Glutamatergic neuron (in vitro differentiated cells): ENCODE measurements around the gene GNL1. TPM values are rescaled to one million over a fixed set of nuclear protein-coding genes. Genes with fewer than 3 reads are reported as not detected.

Experiments
- DNase-seq: peaks from one replicate; pipeline ENCODE4 v3.0.0; 2022
- H3K27ac Mint-ChIP-seq: one replicate; pipeline ENCODE4 v1.8.0; 2020; ENCODE audit warnings: mild to moderate bottlenecking, mixed read lengths, inconsistent platforms; ENCODE audit not compliant: unreplicated experiment
- H3K27me3 Mint-ChIP-seq: one replicate; pipeline ENCODE4 v1.8.0; 2020; ENCODE audit warnings: mild to moderate bottlenecking, moderate library complexity, mixed read lengths, inconsistent platforms; ENCODE audit not compliant: unreplicated experiment
- H3K36me3 Mint-ChIP-seq: one replicate; pipeline ENCODE4 v1.8.0; 2020; ENCODE audit warnings: mild to moderate bottlenecking, mixed read lengths, inconsistent platforms; ENCODE audit not compliant: unreplicated experiment
- H3K4me1 Mint-ChIP-seq: one replicate; pipeline ENCODE4 v1.8.0; 2020; ENCODE audit warnings: mild to moderate bottlenecking, low read depth, mixed read lengths, inconsistent platforms; ENCODE audit not compliant: unreplicated experiment
- H3K4me3 Mint-ChIP-seq: one replicate; pipeline ENCODE4 v1.8.0; 2020; ENCODE audit warnings: mild to moderate bottlenecking, mixed read lengths, inconsistent platforms; ENCODE audit not compliant: unreplicated experiment
- H3K9me3 Mint-ChIP-seq: one replicate; pipeline ENCODE4 v1.8.0; 2020; ENCODE audit warnings: mild to moderate bottlenecking, moderate library complexity, mixed read lengths, inconsistent platforms; ENCODE audit not compliant: unreplicated experiment
- CTCF ChIP-seq: fragments of 200-600 bp; sonication (generic); IDR thresholded peaks from one replicate; pipeline ENCODE4 v1.5.0; 2021; ENCODE audit not compliant: partially characterized antibody, unreplicated experiment
- microRNA-seq: library from miRNA; unstranded; fragments of <30 nt; microRNA quantifications from one replicate; pipeline ENCODE4, GENCODE V29; 2020; ENCODE audit not compliant: unreplicated experiment
- total RNA-seq: library from RNA; stranded (reverse); fragmentation: NEBNext Ultra II Directional; extraction: Animal tissue kit (Norgen Biotek cat#: 25700); gene quantifications from one replicate; pipeline ENCODE4 v1.2.1, GENCODE V29; 2021; ENCODE audit not compliant: unreplicated experiment

Gene GNL1
- total RNA-seq, 1 donor from 2014 or later: 42.1 TPM

- Mint-ChIP-seq H3K4me1 (peaks cover 1% of the 10 kb centered on the region), H3K27ac (no peak overlapping the region), H3K36me3 (no peaks in the 10 kb centered on the region), H3K9me3 (peaks cover 2% of the 10 kb centered on the region), H3K4me3 (no peak overlapping the region), H3K27me3 (peaks cover 6% of the 10 kb centered on the region)
- TF ChIP-seq CTCF: no peak
- DNase-seq: no peak
Observed at GRCh38 chr6:30491991-30492952, 64.0 kb downstream of the GNL1 start.

Small RNAs within 50 kb of the gene (microRNA-seq; reads per million reads assigned to microRNA genes)
- 1,270 reads per million, percentile 90 among the genes with 10 or more reads in this experiment for gene MIR877

Other genes starting within 250 kb of the GNL1 start
- gene TRIM39, start 229.6 kb downstream of the GNL1 start, total RNA-seq: 14.0 TPM
- gene RPP21, start 211.3 kb downstream of the GNL1 start, total RNA-seq: 36.7 TPM
- 18.1 TPM for gene HLA-E, start 67.0 kb downstream of the GNL1 start, total RNA-seq
- 34.7 TPM for gene PRR3, start 806 bp upstream of the GNL1 start, total RNA-seq
- 62.7 TPM for gene ABCF1, start 15.0 kb upstream of the GNL1 start, total RNA-seq
- gene PPP1R10, start 60.8 kb upstream of the GNL1 start, total RNA-seq: 99.7 TPM
- 40.0 TPM for gene MRPS18B, start 61.4 kb upstream of the GNL1 start, total RNA-seq
- gene ATAT1, start 70.4 kb upstream of the GNL1 start, total RNA-seq: 131 TPM
- gene C6orf136, start 90.6 kb upstream of the GNL1 start, total RNA-seq: 13.7 TPM
- gene DHX16, start 116.5 kb upstream of the GNL1 start, total RNA-seq: 26.9 TPM
- 175 TPM for gene PPP1R18, start 130.2 kb upstream of the GNL1 start, total RNA-seq
- 52.2 TPM for gene NRM, start 134.5 kb upstream of the GNL1 start, total RNA-seq
- 50.4 TPM for gene MDC1, start 160.8 kb upstream of the GNL1 start, total RNA-seq
- gene TUBB, start 163.9 kb upstream of the GNL1 start, total RNA-seq: 2,264 TPM
- gene FLOT1, start 186.2 kb upstream of the GNL1 start, total RNA-seq: 191 TPM
- gene IER3, start 188.1 kb upstream of the GNL1 start, total RNA-seq: 13.5 TPM